ENCODE data around the gene UBE3C. TPM values are rescaled to one million over a fixed set of nuclear protein-coding genes. Genes with fewer than 3 reads are reported as not detected.
"Not testable (repeated sequence)": the region's sequence is repeated elsewhere in the genome, so short reads cannot be mapped to it uniquely, and the experiment has no call there.

The UBE3C gene
- total and polyA plus RNA-seq, 7 experiments from 2014 or later: 21.3 to 64.6 (median 53.9) TPM

DNA sequence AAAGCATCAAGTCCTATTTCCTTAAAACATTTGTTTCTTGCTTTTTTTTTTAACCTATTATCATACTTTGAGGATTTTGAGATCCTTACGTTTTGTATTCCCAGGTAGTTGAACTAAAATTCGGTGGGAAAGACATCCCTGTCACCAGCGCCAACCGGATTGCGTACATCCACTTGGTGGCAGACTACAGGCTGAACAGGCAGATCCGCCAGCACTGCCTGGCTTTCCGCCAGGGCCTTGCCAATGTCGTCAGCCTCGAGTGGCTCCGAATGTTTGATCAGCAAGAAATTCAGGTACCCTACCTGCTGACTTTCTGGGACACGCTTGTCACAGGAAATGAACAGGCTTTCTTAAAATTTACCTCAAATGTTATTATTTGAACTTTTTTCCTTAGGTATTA lies 115.1 kb downstream of the UBE3C start:
- no peaks in the 10 kb centered on the region for H3K27me3 ChIP-seq (ENCODE audit: control insufficient read depth in 2 of 2, insufficient read depth in 2 of 2, low read length in 2 of 2)
- H3K27ac Mint-ChIP-seq: no peak overlapping the region
- no peaks in the 10 kb centered on the region for H3K4me1 ChIP-seq (ENCODE audit: control insufficient read depth in 2 of 2, insufficient read depth in 2 of 2, low read length in 2 of 2)
- peaks cover 3 to 39% (median 14%) of the 10 kb centered on the region in 5 donors for H3K36me3 Mint-ChIP-seq
- H3K4me1 Mint-ChIP-seq: peaks cover 0 to 5% (median 0%) of the 10 kb centered on the region in 7 donors
- no peaks in the 10 kb centered on the region for H3K9me3 Mint-ChIP-seq
- POLR2A ChIA-PET: no interaction called here
- peaks cover 0 to 55% (median 7%) of the 10 kb centered on the region in 3 experiments for H3K36me3 ChIP-seq (ENCODE audit: control insufficient read depth in 2 of 3, insufficient read depth in 3 of 3, low read length in 3 of 3)
- CTCF ChIA-PET: no interaction called here
- H3K9me3 ChIP-seq (ENCODE audit: control insufficient read depth in 2 of 3, low read length in 3 of 3): no peaks in the 10 kb centered on the region
- H3K4me3 ChIP-seq (ENCODE audit: low read length): no peak overlapping the region
- ATAC-seq (no peak), DNase-seq (no peak)
- H3K4me3 Mint-ChIP-seq: no peak overlapping the region
- H3K27me3 Mint-ChIP-seq: no peaks in the 10 kb centered on the region
- intact Hi-C loops (cut with micrococcal nuclease): loop anchor here (5.0 to 10.0 kb wide), 2 partner anchors 133 to 279 kb away; no protein-coding TSS in a partner anchor
- no peak overlapping the region for H3K27ac ChIP-seq (ENCODE audit: low read depth, low read length)

DNA sequence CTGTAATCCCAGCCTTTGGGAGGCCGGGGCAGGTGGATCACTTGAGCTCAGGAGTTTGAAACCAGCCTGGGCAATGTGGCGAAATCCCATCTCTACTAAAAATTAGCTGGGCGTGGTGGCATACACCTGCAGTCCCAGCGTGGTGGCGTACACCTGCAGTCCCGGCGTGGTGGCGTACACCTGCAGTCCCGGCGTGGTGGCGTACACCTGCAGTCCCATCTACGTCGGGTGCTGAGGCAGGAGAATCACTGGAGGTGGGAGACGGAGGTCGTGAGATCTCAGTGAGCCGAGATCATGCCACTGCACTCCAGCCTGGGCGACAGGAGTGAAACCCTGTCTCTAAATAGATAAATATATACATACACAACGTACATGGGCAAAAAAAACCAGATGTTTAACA lies 116.1 kb downstream of the UBE3C start:
- H3K27ac Mint-ChIP-seq; ATAC-seq; H3K4me3 Mint-ChIP-seq; H3K27ac ChIP-seq (ENCODE audit: low read depth, low read length); H3K27me3 Mint-ChIP-seq; CTCF ChIA-PET; DNase-seq; H3K4me1 Mint-ChIP-seq; POLR2A ChIA-PET; H3K27me3 ChIP-seq (ENCODE audit: control insufficient read depth in 2 of 2, insufficient read depth in 2 of 2, low read length in 2 of 2); H3K4me3 ChIP-seq (ENCODE audit: low read length); H3K9me3 ChIP-seq (ENCODE audit: control insufficient read depth in 2 of 3, low read length in 3 of 3); H3K4me1 ChIP-seq (ENCODE audit: control insufficient read depth in 2 of 2, insufficient read depth in 2 of 2, low read length in 2 of 2); H3K9me3 Mint-ChIP-seq: not testable (repeated sequence)
- H3K36me3 Mint-ChIP-seq: peaks cover 3 to 45% (median 14%) of the 10 kb centered on the region in 5 donors
- peaks cover 4 to 62% (median 11%) of the 10 kb centered on the region in 3 experiments for H3K36me3 ChIP-seq (ENCODE audit: control insufficient read depth in 2 of 3, insufficient read depth in 3 of 3, low read length in 3 of 3)
- intact Hi-C loops (cut with micrococcal nuclease): loop anchor here (5.0 to 10.0 kb wide), 2 partner anchors 133 to 280 kb away; no protein-coding TSS in a partner anchor

DNA sequence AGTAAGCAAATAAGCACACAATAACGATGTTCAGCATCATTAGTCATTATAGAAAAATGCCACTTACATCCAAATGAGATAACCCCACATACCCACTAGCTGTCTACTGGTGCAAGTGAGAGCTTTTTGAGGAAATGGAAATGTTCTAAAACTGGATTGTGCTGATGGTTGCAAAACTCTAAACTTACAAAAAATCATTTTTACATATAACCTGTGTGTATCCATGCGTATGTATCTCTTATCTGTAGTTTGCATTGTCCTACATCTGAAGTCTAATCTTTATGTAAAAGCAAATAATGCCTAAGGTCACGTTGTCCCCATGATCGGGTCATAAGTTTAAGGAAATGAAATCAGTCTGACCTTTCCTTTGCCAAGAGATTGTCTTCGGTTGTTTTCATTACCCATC lies 116.5 kb downstream of the UBE3C start:
- CTCF ChIA-PET: interaction anchor here (1.2 kb wide), 1 partner anchor 16 kb away, joined by 3 read pairs; no protein-coding TSS in a partner anchor
- POLR2A ChIA-PET: no interaction called here
- ATAC-seq: no peak

DNA sequence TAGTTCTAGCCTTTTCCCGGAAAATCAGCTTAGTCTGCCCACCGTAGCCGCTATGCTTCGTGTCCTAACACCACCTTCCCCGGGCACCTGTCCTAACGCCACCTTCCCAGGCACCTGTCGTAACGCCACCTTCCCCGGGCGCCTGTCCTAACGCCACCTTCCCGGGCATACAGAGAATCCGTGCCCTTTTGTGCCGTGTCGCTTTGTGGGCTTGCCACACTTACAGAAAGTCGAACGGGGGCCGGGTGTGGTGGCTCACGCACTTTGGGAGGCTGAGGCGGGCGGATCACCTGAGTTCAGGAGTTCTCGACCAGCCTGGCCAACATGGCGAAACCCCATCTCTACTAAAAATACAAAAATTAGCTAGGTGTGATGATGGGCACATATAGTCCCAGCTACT lies 124.4 kb downstream of the UBE3C start:
- Histone ChIP-seq H3K4me1 (ENCODE audit: control insufficient read depth in 2 of 2, insufficient read depth in 2 of 2, low read length in 2 of 2) (no peaks in the 10 kb centered on the region), H3K27ac (ENCODE audit: low read depth, low read length) (no peak overlapping the region), H3K9me3 (ENCODE audit: control insufficient read depth in 2 of 3, low read length in 3 of 3) (no peaks in the 10 kb centered on the region), H3K27me3 (ENCODE audit: control insufficient read depth in 2 of 2, insufficient read depth in 2 of 2, low read length in 2 of 2) (no peaks in the 10 kb centered on the region), H3K4me3 (ENCODE audit: low read length) (no peak overlapping the region), H3K36me3 (ENCODE audit: control insufficient read depth in 2 of 3, insufficient read depth in 3 of 3, low read length in 3 of 3) (peaks cover 6 to 65% (median 15%) of the 10 kb centered on the region in 3 experiments)
- Mint-ChIP-seq H3K36me3 (peaks cover 4 to 42% (median 14%) of the 10 kb centered on the region in 5 donors), H3K4me3 (no peak overlapping the region), H3K27ac (peak overlapping the region in 3 of 9 donors; percentile 9 to 76 (median 38)), H3K4me1 (no peaks in the 10 kb centered on the region), H3K9me3 (no peaks in the 10 kb centered on the region), H3K27me3 (no peaks in the 10 kb centered on the region)
- DNase-seq (no peak), ATAC-seq (no peak)
- POLR2A ChIA-PET: no interaction called here
- CTCF ChIA-PET: no interaction called here
- intact Hi-C loops (cut with micrococcal nuclease): no loop called here

More for the DNA sequence above, 116.5 kb downstream of the UBE3C start:
- no peak for DNase-seq
- no peaks in the 10 kb centered on the region for H3K27me3 ChIP-seq (ENCODE audit: control insufficient read depth in 2 of 2, insufficient read depth in 2 of 2, low read length in 2 of 2)
- intact Hi-C loops (cut with micrococcal nuclease): loop anchor here in 1 of 2 donors (10.0 kb wide), 1 partner anchor 280 kb away; no protein-coding TSS in a partner anchor
- peaks cover 0 to 5% (median 0%) of the 10 kb centered on the region in 7 donors for H3K4me1 Mint-ChIP-seq
- no peaks in the 10 kb centered on the region for H3K27me3 Mint-ChIP-seq
- H3K9me3 ChIP-seq (ENCODE audit: control insufficient read depth in 2 of 3, low read length in 3 of 3): no peaks in the 10 kb centered on the region
- no peak overlapping the region for H3K4me3 Mint-ChIP-seq
- no peaks in the 10 kb centered on the region for H3K9me3 Mint-ChIP-seq
- H3K27ac ChIP-seq (ENCODE audit: low read depth, low read length): no peak overlapping the region
- no peaks in the 10 kb centered on the region for H3K4me1 ChIP-seq (ENCODE audit: control insufficient read depth in 2 of 2, insufficient read depth in 2 of 2, low read length in 2 of 2)
- H3K27ac Mint-ChIP-seq: no peak overlapping the region
- H3K4me3 ChIP-seq (ENCODE audit: low read length): no peak overlapping the region
- peaks cover 3 to 49% (median 16%) of the 10 kb centered on the region in 5 donors for H3K36me3 Mint-ChIP-seq
- H3K36me3 ChIP-seq (ENCODE audit: control insufficient read depth in 2 of 3, insufficient read depth in 3 of 3, low read length in 3 of 3): peaks cover 8 to 66% (median 13%) of the 10 kb centered on the region in 3 experiments

DNA sequence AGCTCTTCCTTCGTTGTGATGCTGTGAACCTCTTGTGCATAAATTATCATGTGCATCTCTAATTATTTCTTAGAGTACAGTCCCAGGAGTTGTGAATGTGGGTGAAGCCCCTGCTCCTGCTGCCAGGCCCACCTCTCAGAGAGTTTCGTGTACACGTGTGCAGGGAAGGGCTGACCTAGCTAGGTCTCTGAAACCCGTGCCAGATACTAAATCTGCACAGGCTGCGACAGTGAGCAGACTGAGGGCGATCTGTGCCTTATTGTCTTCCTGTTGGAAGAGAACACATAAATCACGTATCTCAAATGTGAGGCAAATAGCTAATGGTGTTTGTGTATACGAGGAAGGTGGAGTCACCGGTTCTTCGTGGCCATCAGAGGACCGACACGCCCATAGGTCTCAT lies 126.3 kb downstream of the UBE3C start:
- Histone ChIP-seq H3K36me3 (ENCODE audit: control insufficient read depth in 2 of 3, insufficient read depth in 3 of 3, low read length in 3 of 3) (peaks cover 0 to 63% (median 9%) of the 10 kb centered on the region in 3 experiments), H3K27ac (ENCODE audit: low read depth, low read length) (no peak overlapping the region), H3K4me3 (ENCODE audit: low read length) (no peak overlapping the region), H3K9me3 (ENCODE audit: control insufficient read depth in 2 of 3, low read length in 3 of 3) (no peaks in the 10 kb centered on the region), H3K4me1 (ENCODE audit: control insufficient read depth in 2 of 2, insufficient read depth in 2 of 2, low read length in 2 of 2) (peaks cover 0 to 3% of the 10 kb centered on the region in 2 donors), H3K27me3 (ENCODE audit: control insufficient read depth in 2 of 2, insufficient read depth in 2 of 2, low read length in 2 of 2) (no peaks in the 10 kb centered on the region)
- peaks cover 4 to 36% (median 16%) of the 10 kb centered on the region in 5 donors for H3K36me3 Mint-ChIP-seq
- H3K27ac Mint-ChIP-seq: peak overlapping the region in 1 of 9 donors; percentile 28
- ChIA-PET POLR2A (no interaction called here), CTCF (no interaction called here)
- DNase-seq (no peak), ATAC-seq (no peak)
- no peaks in the 10 kb centered on the region for H3K27me3 Mint-ChIP-seq
- no peaks in the 10 kb centered on the region for H3K9me3 Mint-ChIP-seq
- peaks cover 0 to 4% (median 0%) of the 10 kb centered on the region in 7 donors for H3K4me1 Mint-ChIP-seq
- no peak overlapping the region for H3K4me3 Mint-ChIP-seq
- intact Hi-C loops (cut with micrococcal nuclease): no loop called here

DNA sequence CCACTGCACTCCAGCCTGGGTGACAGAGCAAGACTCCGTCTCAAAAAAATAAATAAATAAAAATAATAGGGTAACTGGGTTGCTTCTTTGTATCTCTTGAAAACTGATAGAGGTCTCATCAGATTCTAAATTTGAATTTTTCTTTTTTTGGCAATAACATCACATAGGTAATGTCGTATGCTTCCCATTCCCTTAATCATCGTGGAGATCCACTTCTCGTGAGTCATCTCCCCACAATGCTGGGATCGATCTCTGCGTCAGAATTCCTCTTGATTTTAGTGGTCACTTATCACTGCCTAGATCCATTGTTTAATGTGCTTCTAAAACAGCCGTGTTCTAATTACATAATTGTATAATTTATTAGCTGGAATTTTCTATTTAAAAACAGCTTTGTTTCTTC lies 127.5 kb downstream of the UBE3C start:
- Mint-ChIP-seq H3K36me3 (peaks cover 7 to 29% (median 15%) of the 10 kb centered on the region in 5 donors), H3K4me3 (no peak overlapping the region), H3K27ac (no peak overlapping the region), H3K4me1 (peaks cover 0 to 4% (median 0%) of the 10 kb centered on the region in 7 donors), H3K9me3 (no peaks in the 10 kb centered on the region), H3K27me3 (no peaks in the 10 kb centered on the region)
- Histone ChIP-seq H3K4me3 (ENCODE audit: low read length) (no peak overlapping the region), H3K27me3 (ENCODE audit: control insufficient read depth in 2 of 2, insufficient read depth in 2 of 2, low read length in 2 of 2) (no peaks in the 10 kb centered on the region), H3K27ac (ENCODE audit: low read depth, low read length) (no peak overlapping the region), H3K4me1 (ENCODE audit: control insufficient read depth in 2 of 2, insufficient read depth in 2 of 2, low read length in 2 of 2) (peaks cover 0 to 3% of the 10 kb centered on the region in 2 donors), H3K9me3 (ENCODE audit: control insufficient read depth in 2 of 3, low read length in 3 of 3) (no peaks in the 10 kb centered on the region), H3K36me3 (ENCODE audit: control insufficient read depth in 2 of 3, insufficient read depth in 3 of 3, low read length in 3 of 3) (peaks cover 0 to 64% (median 0%) of the 10 kb centered on the region in 3 experiments)
- intact Hi-C loops (cut with micrococcal nuclease): no loop called here
- ATAC-seq: no peak
- no peak for DNase-seq
- POLR2A ChIA-PET: interaction anchor here (0.9 kb wide), 1 partner anchor 72 kb away, joined by 4 read pairs; no protein-coding TSS in a partner anchor
- CTCF ChIA-PET: interaction anchor here (1.2 kb wide), 1 partner anchor 9 kb away, joined by 3 read pairs; no protein-coding TSS in a partner anchor

DNA sequence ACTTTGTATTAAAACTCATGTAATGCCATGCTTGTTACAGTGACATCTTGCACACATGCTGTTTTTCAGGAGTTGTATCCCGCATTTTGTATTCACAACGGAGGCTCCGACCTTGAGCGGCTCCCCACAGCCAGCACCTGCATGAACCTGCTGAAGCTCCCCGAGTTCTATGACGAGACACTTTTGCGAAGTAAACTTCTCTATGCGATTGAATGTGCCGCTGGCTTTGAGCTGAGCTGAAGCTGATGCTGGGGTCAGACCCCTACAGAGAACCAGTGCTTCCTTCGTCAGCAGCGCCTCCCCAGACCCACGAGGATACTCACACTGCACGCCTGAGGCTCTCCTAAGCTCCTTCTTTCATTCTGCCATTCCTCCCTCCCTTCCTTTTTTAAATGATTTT lies 128.8 kb downstream of the UBE3C start:
- Mint-ChIP-seq H3K27ac (no peak overlapping the region), H3K36me3 (peaks cover 7 to 29% (median 15%) of the 10 kb centered on the region in 5 donors)

More for the DNA sequence above, 128.8 kb downstream of the UBE3C start:
- ChIA-PET POLR2A (no interaction called here), CTCF (interaction anchor here (1.2 kb wide), 1 partner anchor 11 kb away, joined by 3 read pairs; no protein-coding TSS in a partner anchor)
- Histone ChIP-seq H3K4me1 (ENCODE audit: control insufficient read depth in 2 of 2, insufficient read depth in 2 of 2, low read length in 2 of 2) (peaks cover 0 to 3% of the 10 kb centered on the region in 2 donors), H3K9me3 (ENCODE audit: control insufficient read depth in 2 of 3, low read length in 3 of 3) (no peaks in the 10 kb centered on the region), H3K36me3 (ENCODE audit: control insufficient read depth in 2 of 3, insufficient read depth in 3 of 3, low read length in 3 of 3) (peaks cover 0 to 64% (median 0%) of the 10 kb centered on the region in 3 experiments), H3K27me3 (ENCODE audit: control insufficient read depth in 2 of 2, insufficient read depth in 2 of 2, low read length in 2 of 2) (no peaks in the 10 kb centered on the region), H3K4me3 (ENCODE audit: low read length) (no peak overlapping the region), H3K27ac (ENCODE audit: low read depth, low read length) (no peak overlapping the region)
- DNase-seq (no peak), ATAC-seq (no peak)
- peaks cover 0 to 4% (median 0%) of the 10 kb centered on the region in 7 donors for H3K4me1 Mint-ChIP-seq
- H3K4me3 Mint-ChIP-seq: no peak overlapping the region
- no peaks in the 10 kb centered on the region for H3K27me3 Mint-ChIP-seq
- H3K9me3 Mint-ChIP-seq: no peaks in the 10 kb centered on the region
- intact Hi-C loops (cut with micrococcal nuclease): no loop called here
